ENCODE data around the gene SLC9A6. TPM values are rescaled to one million over a fixed set of nuclear protein-coding genes. Genes with fewer than 3 reads are reported as not detected.

The SLC9A6 gene
- total and polyA plus RNA-seq, 10 of the 15 experiments (the other 5 are each of a cell fraction or from before 2014, with no cell fraction given), result 4.5 to 14.6 (median 10.7) TPM

GRCh38 chrX:135981010-135981409 is 4.2 kb upstream of the SLC9A6 start:
- BruUV-seq (replicated peaks), result no TSS peak
- DNase-seq (ENCODE audit: low read depth, low spot score) (no peak), FAIRE-seq (no peak), ATAC-seq (no peak)
- no peaks in the 10 kb centered on the region for H4K20me1 ChIP-seq (ENCODE audit: control insufficient read depth, insufficient read depth)
- TF ChIP-seq ATF7 (IDR thresholded peaks at IDR 0.05; ENCODE audit: low read depth), result no peak
- TF ChIP-seq FOS (IDR thresholded peaks at IDR 0.05; ENCODE audit: borderline replicate concordance, extremely low read depth, insufficient read length), result no peak
- TF ChIP-seq TCF3 (IDR thresholded peaks at IDR 0.05; ENCODE audit: borderline replicate concordance, insufficient read depth, low read depth, low read length), result no peak
- no peak for TF ChIP-seq RELA (IDR thresholded peaks at IDR 0.05; ENCODE audit: borderline replicate concordance, partially characterized antibody)
- TF ChIP-seq, protein P1, sequence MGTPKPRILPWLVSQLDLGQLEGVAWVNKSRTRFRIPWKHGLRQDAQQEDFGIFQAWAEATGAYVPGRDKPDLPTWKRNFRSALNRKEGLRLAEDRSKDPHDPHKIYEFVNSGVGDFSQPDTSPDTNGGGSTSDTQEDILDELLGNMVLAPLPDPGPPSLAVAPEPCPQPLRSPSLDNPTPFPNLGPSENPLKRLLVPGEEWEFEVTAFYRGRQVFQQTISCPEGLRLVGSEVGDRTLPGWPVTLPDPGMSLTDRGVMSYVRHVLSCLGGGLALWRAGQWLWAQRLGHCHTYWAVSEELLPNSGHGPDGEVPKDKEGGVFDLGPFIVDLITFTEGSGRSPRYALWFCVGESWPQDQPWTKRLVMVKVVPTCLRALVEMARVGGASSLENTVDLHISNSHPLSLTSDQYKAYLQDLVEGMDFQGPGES (IDR thresholded peaks at IDR 0.05), result no peak
- TF ChIP-seq, protein P2, sequence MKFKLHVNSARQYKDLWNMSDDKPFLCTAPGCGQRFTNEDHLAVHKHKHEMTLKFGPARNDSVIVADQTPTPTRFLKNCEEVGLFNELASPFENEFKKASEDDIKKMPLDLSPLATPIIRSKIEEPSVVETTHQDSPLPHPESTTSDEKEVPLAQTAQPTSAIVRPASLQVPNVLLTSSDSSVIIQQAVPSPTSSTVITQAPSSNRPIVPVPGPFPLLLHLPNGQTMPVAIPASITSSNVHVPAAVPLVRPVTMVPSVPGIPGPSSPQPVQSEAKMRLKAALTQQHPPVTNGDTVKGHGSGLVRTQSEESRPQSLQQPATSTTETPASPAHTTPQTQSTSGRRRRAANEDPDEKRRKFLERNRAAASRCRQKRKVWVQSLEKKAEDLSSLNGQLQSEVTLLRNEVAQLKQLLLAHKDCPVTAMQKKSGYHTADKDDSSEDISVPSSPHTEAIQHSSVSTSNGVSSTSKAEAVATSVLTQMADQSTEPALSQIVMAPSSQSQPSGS (IDR thresholded peaks at IDR 0.05; ENCODE audit: low read length), result no peak
- no peak for TF ChIP-seq ZNF384 (IDR thresholded peaks at IDR 0.05; ENCODE audit: borderline replicate concordance, low read depth, low read length)
- TF ChIP-seq SP1 (IDR thresholded peaks at IDR 0.05; ENCODE audit: low read depth, low read length), result no peak
- no peak for TF ChIP-seq EZH2 (IDR thresholded peaks at IDR 0.05; ENCODE audit: borderline replicate concordance, control insufficient read depth, low read depth, low read length)
- no peak for TF ChIP-seq ETV6 (conservative IDR thresholded peaks at IDR 0.05 in 1 of 2, IDR thresholded peaks at IDR 0.05 in 1 of 2; ENCODE audit: borderline replicate concordance in 1 of 2, low read depth in 1 of 2)
- TF ChIP-seq IKZF2 (IDR thresholded peaks at IDR 0.05), result no peak
- TF ChIP-seq E4F1 (IDR thresholded peaks at IDR 0.05; ENCODE audit: borderline replicate concordance, partially characterized antibody), result no peak
- TF ChIP-seq CHD1 (IDR thresholded peaks at IDR 0.05; ENCODE audit: low read depth, low read length), result no peak
- no peak for TF ChIP-seq ZSCAN29 (IDR thresholded peaks at IDR 0.05)
- no peaks in the 10 kb centered on the region for H3K9me3 ChIP-seq (replicated peaks; ENCODE audit: control insufficient read depth, insufficient read depth, low read length)
- no peak overlapping the region for H3K4me3 ChIP-seq
- H3K36me3 ChIP-seq (ENCODE audit: control insufficient read depth in 2 of 2, insufficient read depth in 2 of 2, low read length in 1 of 2), result no peaks in the 10 kb centered on the region
- H3K4me1 ChIP-seq (ENCODE audit: control insufficient read depth, insufficient read depth, low read length), result no peaks in the 10 kb centered on the region
- ChIA-PET CTCF (no interaction called here), POLR2A (no interaction called here), RAD21 (ENCODE audit: unreplicated experiment) (no interaction called here), SMC1A (ENCODE audit: uncharacterized antibody, unreplicated experiment) (no interaction called here)
- H3K79me2 ChIP-seq (ENCODE audit: control insufficient read depth, insufficient read depth, low read length), result peaks cover 4% of the 10 kb centered on the region
- no peak overlapping the region for H2AFZ ChIP-seq (ENCODE audit: control insufficient read depth, low read depth, low read length)
- 62% methylated on average over 5 of the region's 5 CpGs for WGBS (ENCODE audit: insufficient coverage, insufficient replicate concordance, low lambda C conversion rate, missing lambda C conversion rate)
- in situ Hi-C loops (cut with MboI) (no loop called here), intact Hi-C loops (cut with micrococcal nuclease; ENCODE audit: unreplicated experiment) (no loop called here)
- H3K27ac ChIP-seq (ENCODE audit: control insufficient read depth, insufficient read depth), result no peak overlapping the region
- no peak overlapping the region for H3K4me2 ChIP-seq (ENCODE audit: control insufficient read depth, insufficient read depth)
- no peak overlapping the region for H3K9ac ChIP-seq (ENCODE audit: control insufficient read depth, insufficient read depth, low read length)
- no peaks in the 10 kb centered on the region for H3K27me3 ChIP-seq (replicated peaks in 1 of 2; ENCODE audit: control insufficient read depth in 2 of 2, insufficient read depth in 2 of 2, low read length in 1 of 2)

Data from GM12878 (cell line).